RKO (cell line): ENCODE measurements around the gene KBTBD4.

ENCODE experiments used
- DNase-seq: peaks from one replicate; pipeline ENCODE4 v3.0.0-alpha.2; 2016; ENCODE audit warnings: low spot score

Gene KBTBD4

DNA sequence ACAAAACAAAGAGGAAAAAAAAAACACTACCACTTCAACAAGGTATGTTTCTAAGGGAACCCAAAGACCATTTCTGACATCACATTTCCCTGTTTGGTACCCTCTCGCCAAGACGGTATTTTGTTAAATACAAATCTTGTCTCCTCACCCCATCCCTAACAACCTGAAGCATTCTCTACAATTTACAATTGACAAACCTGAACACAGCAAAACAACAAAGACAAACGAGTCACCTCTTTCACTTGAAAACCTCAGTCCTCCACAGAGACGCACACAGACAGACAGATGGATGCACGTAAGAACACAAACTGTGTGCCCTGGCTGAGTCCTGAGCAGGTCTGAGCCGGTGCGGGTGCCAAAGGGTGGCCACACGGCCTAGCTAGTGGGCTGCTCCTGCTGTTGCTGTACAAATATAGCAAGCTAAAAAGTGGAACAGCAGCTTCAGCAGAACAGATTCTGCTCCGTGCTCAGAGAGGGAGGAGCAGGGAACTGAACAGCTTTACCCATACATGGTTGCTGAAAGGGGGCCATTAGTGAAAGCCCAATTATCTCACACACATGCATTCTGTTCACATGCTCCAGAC lies 54.4 kb downstream of the KBTBD4 start:
- DNase-seq, result no peak

- DNase-seq, result peak; percentile 74
Measured at GRCh38 chr11:47523490-47524225, 55.1 kb downstream of the KBTBD4 start.
